ENCODE data around the gene AMN.

AMN gene

GRCh38 chr14:102930138-102930752, 7.8 kb downstream of the AMN start:
- no peak for DNase-seq

GRCh38 chr14:102930753-102931579, 8.5 kb downstream of the AMN start:
- DNase-seq, result no peak

- DNase-seq, result no peak
These were observed 9.3 kb downstream of the AMN start for GRCh38 chr14:102931580-102932285.

DNA sequence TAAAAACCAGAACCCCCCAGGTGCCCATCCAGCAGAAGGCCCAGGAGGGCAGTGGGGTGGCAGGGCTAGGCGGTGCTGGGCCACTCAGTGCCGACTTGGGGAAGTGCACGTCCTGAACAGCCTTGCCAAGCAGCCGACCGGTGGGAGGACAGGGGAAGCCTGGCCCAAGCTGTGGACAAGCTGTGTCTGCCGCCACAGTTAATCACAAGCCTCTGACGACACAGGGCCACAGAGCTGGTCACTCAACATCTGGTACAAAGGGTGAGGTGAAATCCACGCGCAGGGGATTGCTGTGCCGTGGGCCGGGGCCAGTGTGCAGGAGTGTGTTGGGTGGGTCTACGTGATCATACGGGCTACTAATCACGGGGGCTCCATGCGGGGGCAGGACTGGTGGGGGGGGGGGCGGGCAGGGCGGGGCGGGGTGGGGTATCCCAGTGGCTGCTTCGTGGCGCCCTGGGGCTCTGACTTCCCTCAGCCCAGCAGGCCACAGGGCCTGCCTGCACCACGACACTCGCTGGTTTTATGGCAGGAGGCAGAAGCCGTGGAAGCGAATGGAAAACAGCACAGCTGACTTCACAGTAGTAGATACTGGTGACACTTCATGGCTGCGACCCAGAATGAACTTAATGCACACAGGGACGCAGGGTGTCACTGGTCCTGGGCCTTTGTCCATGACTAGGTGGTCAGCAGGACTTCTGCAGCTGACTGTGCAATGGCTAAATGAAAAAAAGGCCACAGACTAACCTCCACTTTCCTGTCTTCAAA, 10.2 kb downstream of the AMN start:
- no peak for DNase-seq

- no peak for DNase-seq
These were observed 11.3 kb downstream of the AMN start for GRCh38 chr14:102933618-102934231.

DNA sequence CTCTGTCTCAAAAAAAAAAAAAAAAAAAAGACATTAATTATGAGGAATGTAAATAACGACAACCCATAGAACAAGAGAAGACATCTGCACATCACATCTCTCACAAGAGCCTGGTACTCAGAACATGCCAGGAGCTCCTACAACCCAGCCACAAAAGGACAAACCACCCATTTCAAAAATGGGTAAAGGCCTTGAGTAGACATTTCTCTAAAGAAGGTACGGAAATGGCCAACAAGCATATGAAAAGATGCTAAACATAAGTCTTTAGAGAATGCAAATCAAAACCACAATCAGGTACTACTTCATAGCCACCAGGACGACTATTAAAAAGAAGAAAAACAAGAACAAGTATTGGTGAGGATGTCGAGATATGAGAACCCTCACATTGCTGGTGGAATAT, 13.3 kb downstream of the AMN start:
- no peak for DNase-seq

DNA sequence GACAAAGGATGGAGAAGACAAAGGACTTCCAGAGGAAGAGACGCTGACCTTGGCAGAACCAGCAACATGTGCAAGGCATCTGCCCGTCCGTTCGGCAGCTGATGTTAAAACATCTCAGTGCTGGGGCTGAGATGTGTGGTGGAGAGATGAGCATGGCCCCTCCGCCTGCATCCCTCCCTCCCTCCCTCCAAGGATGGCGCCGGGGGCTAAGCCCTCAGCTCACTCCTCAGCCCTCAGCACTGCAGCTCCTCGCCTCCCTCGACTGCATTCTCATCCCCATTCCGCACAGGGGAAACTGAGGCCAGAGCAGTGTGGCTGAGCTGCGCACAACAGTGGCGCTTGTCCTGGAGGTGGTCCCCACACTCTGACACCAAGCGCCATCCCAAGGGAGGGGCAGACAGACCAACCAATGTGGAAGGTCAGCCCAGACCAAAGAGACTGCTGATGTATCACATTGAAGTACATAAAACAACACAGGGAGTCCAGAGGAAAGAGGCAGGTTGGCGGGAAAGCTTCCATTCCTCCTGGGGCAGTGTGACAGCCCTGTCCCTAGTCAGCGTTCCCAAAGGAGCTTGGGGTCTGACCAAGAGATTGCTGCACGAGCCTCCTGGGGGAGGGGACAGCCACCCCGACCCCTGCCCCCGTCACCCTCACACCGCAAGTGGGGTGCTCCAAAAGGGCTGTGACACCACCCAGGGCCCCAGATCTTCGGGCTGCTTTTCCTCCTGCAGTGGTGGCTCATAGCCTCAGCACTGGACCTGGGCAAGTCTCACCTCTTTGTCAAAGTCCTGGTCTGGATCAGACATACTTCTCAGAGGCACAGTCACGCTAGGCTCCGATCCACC, 15.1 kb downstream of the AMN start:
- no peak for DNase-seq

GRCh38 chr14:102938191-102938590, 15.7 kb downstream of the AMN start:
- DNase-seq, result no peak

DNA sequence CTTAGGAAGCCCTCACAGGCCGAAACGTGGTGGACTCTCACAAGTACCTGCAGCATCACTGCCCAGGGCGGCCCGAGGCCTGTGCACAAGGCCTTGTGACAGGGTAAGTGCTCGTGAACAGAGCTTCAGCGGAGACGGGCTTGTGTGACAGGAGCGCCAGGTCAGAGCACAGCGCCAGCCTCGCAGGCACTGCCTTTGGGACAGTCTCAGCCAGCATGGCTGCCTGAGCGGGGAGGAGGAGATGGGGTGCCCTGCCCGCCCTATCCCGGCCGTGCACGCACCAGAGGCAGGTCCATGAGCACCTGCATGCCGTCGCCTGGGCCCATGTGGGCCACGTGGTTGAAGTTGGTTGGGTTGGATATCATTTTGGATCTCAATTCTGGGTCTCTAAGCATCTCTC, 16.9 kb downstream of the AMN start:
- DNase-seq, result no peak

DNA sequence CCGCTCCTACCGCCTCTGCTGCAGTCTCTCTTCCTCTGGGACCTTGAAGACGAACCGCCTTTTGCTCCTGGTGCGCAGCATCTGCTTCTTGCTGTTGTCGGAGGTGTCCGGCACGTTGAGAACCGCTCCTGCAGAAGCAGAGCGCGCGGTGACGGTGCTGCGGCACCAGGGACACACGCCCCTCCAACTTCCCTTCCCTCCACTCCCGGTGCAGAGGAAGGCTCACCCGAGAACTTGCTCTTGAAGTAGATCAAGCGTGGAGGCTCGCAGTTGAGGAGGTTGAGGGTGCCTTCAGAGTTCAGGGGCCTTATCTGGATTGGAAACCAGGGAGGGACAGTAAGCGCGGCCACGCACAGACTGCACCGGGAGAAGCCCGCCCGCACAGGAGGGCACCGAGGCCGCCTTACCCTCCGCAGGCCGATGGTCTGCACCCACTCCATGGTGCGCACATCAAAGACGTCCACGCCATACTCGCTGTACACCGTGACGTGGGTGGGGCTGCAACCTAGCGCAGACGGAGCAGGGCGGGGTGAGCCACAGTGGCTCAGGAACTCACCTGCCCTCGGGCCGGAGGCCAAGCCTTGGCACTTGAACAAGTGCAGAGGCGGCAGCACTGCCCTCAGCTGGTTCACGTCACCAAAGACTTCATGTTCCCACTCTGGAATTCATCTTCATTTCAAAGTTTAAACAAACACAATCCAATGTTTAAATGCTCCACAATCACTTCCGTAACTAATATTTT, 17.5 kb downstream of the AMN start:
- DNase-seq, result no peak

DNA sequence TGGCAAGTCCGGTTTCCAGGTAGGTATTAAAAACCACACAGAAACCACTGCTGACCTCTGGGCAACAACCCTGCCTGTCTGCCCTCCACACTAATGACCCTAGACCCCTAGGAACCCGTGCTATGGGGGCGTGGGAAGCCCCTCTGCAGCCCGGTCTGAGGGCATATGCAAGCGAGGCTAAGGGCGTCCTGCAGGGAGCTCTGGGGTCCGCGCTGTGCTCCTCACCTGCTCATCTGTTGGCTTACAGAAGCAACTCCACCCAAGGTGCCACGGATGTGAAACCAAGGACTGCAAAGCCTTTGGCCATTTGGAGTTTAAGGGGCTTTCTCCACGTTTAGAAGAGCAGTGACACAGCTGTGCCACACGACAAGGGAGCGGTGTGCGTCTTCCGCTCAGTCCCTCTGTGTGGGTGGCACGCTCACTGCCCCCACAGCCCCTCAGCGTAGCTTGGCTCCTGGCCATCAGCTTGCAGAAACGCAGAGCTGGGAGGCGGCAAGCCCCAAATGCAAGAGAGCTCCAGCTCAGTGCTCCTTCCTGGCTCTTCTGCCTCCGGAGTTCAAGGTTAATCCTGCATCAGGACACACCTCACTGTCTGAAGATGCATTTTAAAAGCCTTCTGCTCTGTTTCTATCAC, 18.4 kb downstream of the AMN start:
- no peak for DNase-seq

GRCh38 chr14:102941419-102942011, 19.1 kb downstream of the AMN start:
- DNase-seq, result no peak

- DNase-seq, result no peak
These were observed 19.6 kb downstream of the AMN start for GRCh38 chr14:102942069-102942468.

DNA sequence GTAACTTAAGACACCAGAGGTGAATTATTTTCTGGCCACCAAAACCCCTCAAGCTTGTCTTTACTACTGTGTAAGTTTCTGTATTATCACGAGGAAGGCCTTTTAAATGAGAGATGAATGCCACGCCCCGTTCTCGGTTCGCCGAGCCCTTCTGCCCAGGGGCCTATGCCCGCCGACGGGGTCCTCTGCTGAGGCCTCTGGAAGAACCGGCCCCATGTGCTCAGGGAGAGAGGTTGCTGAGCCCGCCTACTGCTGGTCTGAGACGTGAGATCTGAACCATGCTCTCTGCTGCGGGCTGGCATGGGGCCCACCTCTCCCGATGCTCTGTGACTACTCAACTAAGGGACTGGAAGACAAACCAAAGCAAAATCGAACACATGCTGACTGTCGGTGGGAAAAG, 21.0 kb downstream of the AMN start:
- no peak for DNase-seq

- DNase-seq, result no peak
These were observed 21.5 kb downstream of the AMN start for GRCh38 chr14:102943979-102944378.

- no peak for DNase-seq
These were observed 22.2 kb downstream of the AMN start for GRCh38 chr14:102944448-102945330.

- no peak for DNase-seq
These were observed 23.1 kb downstream of the AMN start for GRCh38 chr14:102945346-102946130.
